ENCODE results near the gene PPME1.
"Not testable (repeated sequence)": the region's sequence is repeated elsewhere in the genome, so short reads cannot be mapped to it uniquely, and the experiment has no call there.

The PPME1 gene, protein sequence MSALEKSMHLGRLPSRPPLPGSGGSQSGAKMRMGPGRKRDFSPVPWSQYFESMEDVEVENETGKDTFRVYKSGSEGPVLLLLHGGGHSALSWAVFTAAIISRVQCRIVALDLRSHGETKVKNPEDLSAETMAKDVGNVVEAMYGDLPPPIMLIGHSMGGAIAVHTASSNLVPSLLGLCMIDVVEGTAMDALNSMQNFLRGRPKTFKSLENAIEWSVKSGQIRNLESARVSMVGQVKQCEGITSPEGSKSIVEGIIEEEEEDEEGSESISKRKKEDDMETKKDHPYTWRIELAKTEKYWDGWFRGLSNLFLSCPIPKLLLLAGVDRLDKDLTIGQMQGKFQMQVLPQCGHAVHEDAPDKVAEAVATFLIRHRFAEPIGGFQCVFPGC

DNA sequence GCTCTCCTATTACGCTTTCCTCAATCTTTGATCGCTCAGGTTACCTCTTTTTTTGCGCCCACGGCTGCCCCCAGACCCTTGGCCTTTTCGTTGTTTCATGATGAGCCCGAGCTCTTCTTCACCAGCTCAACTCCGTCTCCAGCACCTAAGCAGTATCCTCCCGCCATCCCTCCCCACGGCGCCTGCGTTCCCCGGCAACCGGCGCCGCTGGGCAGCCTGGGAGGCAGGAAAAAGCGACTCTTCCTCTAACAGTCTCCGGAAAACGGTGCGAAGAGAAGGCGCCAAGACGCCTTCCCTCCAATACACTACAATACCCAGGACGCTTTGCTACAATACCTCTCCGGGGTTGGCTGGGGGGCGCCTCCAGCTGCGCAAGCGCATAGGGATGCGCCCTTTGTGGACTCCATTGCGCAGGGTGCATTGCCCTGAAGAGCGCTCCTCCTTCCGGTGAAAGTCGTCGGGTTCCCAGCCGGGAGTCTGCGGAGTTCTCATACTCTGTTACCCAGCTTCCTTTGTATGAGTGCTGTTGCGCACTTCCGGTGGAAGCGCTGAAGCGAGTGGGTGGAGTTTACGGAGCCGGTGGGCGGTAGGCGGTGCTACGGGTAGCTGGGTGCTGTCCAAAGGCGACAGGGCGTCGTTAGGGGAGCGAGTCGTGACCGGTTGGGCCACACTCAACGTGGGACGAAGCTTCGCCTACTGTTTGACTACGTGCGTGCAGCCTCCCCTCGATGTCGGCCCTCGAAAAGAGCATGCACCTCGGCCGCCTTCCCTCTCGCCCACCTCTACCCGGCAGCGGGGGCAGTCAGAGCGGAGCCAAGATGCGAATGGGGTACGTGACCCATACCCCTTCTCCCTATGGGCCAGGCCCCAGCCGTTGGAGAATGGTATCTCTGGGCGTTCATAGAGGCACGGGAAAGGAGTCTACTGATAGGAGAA is at the start of gene PPME1, which contains the start of gene C2CD3:
TSS of gene PPME1 (plus strand) at position 596 of the 936 bp plus-strand sequence. CDS start at position 729, 133 bp downstream.
TSS of gene C2CD3 (minus strand) at position 309 of the 936 bp plus-strand sequence. CDS start at position 99, 210 bp downstream.
- DNase-seq (ENCODE audit: low read depth), result peak; percentile 98

GRCh38 chr11:74121804-74122203 is 49.3 kb upstream of the PPME1 start:
- no peak for DNase-seq (ENCODE audit: low read depth)

- no peak for DNase-seq (ENCODE audit: low read depth)
Measured at GRCh38 chr11:74123008-74123448, 48.1 kb upstream of the PPME1 start.

- not testable (repeated sequence) for DNase-seq (ENCODE audit: low read depth)
Measured at GRCh38 chr11:74129121-74129520, 42.0 kb upstream of the PPME1 start.

DNA sequence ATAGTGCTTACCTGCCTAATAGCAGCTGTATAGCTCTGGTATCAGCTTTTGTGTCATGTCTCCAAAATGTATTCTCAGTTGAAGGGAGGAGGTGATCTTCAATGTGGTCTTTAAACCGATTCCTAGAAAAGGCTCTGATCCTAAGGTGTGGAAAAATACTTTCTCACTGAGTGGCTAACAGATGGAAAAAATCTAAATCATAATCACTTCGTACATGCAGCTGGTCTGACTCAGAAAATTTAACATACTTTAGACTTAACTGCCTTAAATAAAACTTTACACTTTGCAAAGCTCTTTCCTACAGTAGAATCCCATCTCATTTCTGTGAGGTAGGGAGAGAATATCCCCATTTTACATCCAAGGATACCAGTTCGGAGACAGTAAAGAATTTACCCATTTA is 38.3 kb upstream of the PPME1 start:
- no peak for DNase-seq (ENCODE audit: low read depth)

- no peak for DNase-seq (ENCODE audit: low read depth)
Measured at GRCh38 chr11:74133436-74133835, 37.7 kb upstream of the PPME1 start.

- no peak for DNase-seq (ENCODE audit: low read depth)
Measured at GRCh38 chr11:74134661-74135060, 36.4 kb upstream of the PPME1 start.

GRCh38 chr11:74135127-74135840 is 35.8 kb upstream of the PPME1 start:
- no peak for DNase-seq (ENCODE audit: low read depth)

- DNase-seq (ENCODE audit: low read depth), result no peak
Measured at GRCh38 chr11:74138021-74138420, 33.1 kb upstream of the PPME1 start.

GRCh38 chr11:74138572-74138971 is 32.5 kb upstream of the PPME1 start:
- DNase-seq (ENCODE audit: low read depth), result no peak

DNA sequence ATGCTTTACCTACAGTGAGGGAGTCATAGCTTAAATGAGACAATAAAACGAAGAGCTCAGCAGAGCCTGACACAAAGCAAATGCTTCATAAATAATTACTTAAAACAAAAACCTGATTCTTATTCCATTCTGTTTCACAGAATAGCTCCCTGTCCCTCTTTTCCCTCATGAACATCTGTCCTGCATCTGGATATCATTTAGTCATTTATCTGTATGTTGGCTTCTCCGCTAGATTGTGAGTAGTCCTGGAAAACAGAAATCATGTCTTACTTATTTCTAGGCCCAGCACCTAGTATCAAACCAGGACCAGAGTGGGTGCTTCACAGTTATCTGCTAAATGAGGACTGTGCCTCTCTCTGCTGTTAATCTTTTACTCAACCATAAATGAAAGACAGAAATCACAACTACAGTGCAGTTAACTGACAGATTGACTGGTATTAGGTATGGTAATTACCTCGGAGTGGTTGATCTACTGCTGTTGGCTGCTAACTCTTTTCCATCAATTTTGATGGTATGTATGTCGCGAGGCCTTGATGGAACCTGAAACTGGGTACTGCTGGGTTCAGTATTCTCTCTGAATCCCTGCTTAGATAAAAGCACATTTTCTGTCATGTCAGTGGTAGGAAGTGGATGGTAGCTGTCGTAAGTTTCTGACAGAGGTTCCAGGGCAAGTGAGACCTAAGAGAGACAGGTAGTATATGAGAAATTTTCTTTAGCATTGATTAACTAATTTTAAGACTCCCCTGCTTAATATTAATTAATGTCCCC is 31.8 kb upstream of the PPME1 start:
- no peak for DNase-seq (ENCODE audit: low read depth)

DNA sequence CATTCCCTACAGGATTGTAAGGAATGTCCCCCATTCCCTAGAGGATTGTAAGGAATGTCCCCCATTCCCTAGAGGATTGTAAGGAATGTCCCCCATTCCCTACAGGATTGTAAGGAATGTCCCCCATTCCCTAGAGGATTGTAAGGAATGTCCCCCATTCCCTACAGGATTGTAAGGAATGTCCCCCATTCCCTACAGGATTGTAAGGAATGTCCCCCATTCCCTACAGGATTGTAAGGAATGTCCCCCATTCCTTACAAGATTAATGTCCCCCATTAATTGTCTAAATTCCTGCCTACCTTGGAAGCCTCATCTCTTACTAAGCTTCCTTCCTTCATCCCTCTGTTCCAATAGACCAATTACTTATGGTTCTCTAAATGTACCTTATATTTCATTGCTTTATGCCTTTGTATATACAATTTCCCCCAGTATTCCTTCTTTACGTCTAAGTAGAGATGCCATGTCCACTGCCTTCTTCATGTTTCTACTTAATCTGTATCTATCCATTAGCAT is 31.1 kb upstream of the PPME1 start:
- not testable (repeated sequence) for DNase-seq (ENCODE audit: low read depth)

DNA sequence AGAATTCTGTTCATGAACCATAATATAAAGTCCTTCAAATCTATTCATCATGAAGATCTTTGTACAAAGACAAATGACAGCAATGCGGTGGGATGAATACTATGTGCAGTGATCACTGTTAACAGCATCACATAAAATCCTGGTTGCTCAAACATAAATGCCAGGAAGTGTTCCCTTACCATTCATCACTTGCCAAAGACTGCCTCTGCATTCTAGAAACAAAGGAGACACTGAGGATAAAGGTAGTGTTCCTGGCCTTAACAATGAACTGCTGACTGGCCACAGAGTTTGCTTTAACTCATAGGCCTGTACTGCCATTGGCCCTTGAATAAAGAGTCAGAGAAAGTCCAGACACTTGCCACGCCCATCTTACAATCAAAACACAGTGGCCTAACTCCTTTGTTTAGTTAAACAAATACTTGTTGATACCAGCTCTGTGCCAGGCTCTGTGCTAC is 29.8 kb upstream of the PPME1 start:
- no peak for DNase-seq (ENCODE audit: low read depth)

DNA sequence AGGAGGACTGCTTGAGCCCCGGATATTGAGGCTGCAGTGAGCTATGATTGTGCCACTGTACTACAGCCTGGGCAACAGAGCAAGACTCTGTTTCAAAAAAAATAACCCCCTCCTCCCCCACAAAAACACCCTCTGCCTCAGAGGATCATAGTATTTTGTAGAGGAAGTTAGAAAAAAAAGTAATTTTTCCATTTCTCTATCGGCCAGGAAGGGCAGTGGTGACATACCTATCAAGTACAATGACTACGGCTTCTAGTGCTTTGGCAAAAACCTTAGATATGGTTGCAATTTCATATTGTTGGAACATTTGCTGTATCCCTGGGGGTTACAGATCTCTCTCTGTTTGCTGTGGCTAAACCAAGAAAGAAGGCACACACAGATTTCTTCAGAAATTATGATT is 29.2 kb upstream of the PPME1 start:
- DNase-seq (ENCODE audit: low read depth), result no peak

DNA sequence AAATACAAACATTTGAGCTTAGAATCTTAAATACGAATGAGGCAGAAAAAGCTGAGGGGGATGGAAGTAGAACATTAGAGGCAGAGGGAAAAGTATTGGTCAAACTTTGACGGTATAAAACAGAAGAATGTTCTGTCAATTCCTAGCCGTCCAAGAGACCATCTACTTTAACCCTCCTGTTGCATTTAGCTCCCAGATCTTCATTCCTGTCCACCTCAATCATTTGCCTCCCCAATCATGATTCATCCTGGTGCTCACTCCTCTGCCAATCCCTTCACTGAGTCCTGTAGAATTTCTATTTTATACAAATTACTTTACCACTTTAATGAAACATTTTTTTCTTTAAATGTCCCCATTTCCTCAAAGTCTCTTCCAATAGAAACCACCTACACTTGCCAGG is 28.5 kb upstream of the PPME1 start:
- DNase-seq (ENCODE audit: low read depth), result no peak

DNA sequence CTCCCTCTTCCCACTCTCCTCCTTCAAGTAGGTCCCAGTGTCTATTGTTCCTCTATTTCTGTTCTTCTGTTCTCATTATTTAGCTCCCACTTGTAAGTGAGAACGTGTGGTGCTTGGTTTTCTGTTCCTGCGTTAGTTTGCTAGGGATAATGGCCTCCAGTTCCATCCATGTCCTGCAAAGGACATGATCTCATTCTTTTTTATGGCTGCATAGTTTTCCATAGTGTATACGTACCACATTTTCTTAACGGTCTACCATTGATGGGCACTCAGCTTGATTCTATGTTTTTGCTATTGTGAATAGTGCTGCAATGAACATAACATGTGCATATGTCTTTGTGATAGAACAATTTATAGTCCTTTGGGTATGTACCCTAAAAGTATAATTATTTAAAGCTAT is 26.5 kb upstream of the PPME1 start:
- DNase-seq (ENCODE audit: low read depth), result no peak

GRCh38 chr11:74147199-74147929 is 23.7 kb upstream of the PPME1 start:
- no peak for DNase-seq (ENCODE audit: low read depth)

DNA sequence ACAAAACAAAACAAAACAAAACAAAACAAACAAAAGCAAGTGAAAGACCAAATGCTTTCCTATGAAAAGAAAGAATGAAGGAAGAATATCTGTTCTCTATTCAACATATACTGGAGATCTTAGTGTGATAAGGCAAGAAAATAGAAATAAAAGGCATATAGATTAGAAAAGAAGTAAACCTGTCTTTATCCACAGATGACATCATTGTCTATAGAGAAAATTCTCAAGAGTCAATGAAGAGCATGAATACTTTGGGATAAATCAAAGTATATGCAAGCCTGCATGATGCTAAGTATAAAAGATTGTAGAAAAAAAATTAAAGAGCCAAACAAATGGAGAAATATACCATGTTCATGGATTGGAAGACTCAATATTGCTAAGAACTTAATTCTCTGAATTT is 17.9 kb upstream of the PPME1 start:
- DNase-seq (ENCODE audit: low read depth), result no peak

DNA sequence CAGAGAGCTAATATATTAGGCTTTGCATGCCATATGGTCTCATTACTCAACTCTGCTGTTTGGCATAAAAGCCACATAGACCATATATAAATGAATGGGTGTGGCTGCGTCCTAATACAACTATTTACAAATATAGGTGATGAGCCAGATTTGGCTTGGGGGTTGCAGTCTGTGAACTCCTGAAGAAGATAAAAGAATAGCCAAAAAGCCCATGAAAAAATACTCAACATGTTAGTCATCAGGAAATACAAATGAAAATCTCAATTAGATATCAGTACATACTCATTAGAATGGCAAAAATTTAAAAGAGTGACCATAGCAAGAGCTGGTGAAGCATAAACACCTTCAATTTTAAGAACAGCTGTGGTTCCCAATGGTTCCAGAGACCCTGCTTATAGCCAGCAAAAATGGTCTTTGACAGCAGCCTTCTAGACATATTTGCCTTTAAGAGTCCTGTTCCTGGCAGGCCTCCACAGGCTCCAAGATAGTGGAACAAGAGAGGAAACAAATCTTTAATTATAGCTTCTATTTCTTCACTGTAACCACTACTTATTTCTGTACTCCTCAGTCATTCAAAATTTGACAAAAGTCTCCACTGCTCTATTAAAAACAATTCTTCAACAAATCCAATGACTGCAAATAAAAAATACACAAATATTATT is 16.3 kb upstream of the PPME1 start:
- DNase-seq (ENCODE audit: low read depth), result no peak

DNA sequence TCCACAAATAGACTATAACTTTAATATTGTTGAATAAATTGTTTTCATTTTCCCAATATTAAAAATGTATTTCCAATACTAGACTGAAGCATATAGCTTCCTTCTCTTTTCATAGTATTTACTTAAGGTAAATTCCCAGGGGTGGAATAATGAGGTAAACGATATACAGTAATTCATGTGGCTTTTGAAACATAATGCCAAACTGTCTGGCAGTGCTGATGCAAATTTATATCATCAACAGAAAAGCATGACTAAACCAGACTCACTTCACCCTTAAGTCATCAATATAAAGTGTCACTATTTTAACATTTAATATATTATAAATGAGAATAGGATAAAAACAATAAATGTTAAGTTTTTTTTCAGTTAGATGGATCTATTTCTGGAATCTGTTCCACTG is 13.9 kb upstream of the PPME1 start:
- no peak for DNase-seq (ENCODE audit: low read depth)

Measured in T-helper 22 cell (primary cell).